ENCODE measurements around the gene SYNPR. TPM values are rescaled to one million over a fixed set of nuclear protein-coding genes. Genes with fewer than 3 reads are reported as not detected.

Gene SYNPR
- total RNA-seq, 1 experiment from 2014 or later, result not detected

GRCh38 chr3:63450023-63450422 lies 171.9 kb downstream of the SYNPR start:
- H3K27me3 ChIP-seq, result no peaks in the 10 kb centered on the region
- H3K27ac ChIP-seq, result no peak overlapping the region
- no peaks in the 10 kb centered on the region for H3K4me1 ChIP-seq

GRCh38 chr3:63450634-63451363 lies 172.7 kb downstream of the SYNPR start:
- no peak overlapping the region for H3K4me3 ChIP-seq
- no peaks in the 10 kb centered on the region for H3K4me1 ChIP-seq
- H3K27ac ChIP-seq, result no peak overlapping the region
- no peaks in the 10 kb centered on the region for H3K36me3 ChIP-seq
- DNase-seq, result no peak
- no peaks in the 10 kb centered on the region for H3K27me3 ChIP-seq
- no peaks in the 10 kb centered on the region for H3K9me3 ChIP-seq (replicated peaks)

More at GRCh38 chr3:63450023-63450422, 171.9 kb downstream of the SYNPR start:
- no peaks in the 10 kb centered on the region for H3K9me3 ChIP-seq (replicated peaks)
- no peak for DNase-seq
- H3K4me3 ChIP-seq, result no peak overlapping the region
- no peaks in the 10 kb centered on the region for H3K36me3 ChIP-seq

GRCh38 chr3:63456901-63457300 lies 178.8 kb downstream of the SYNPR start:
- Histone ChIP-seq H3K4me3 (no peak overlapping the region), H3K9me3 (replicated peaks) (no peaks in the 10 kb centered on the region), H3K27ac (no peak overlapping the region), H3K27me3 (no peaks in the 10 kb centered on the region), H3K36me3 (no peaks in the 10 kb centered on the region), H3K4me1 (no peaks in the 10 kb centered on the region)
- no peak for DNase-seq

- no peak overlapping the region for H3K27ac ChIP-seq
- H3K27me3 ChIP-seq, result no peaks in the 10 kb centered on the region
- H3K4me1 ChIP-seq, result no peaks in the 10 kb centered on the region
- no peaks in the 10 kb centered on the region for H3K9me3 ChIP-seq (replicated peaks)
- H3K4me3 ChIP-seq, result no peak overlapping the region
- DNase-seq, result no peak
- no peaks in the 10 kb centered on the region for H3K36me3 ChIP-seq
These were observed 180.3 kb downstream of the SYNPR start for GRCh38 chr3:63458405-63458804.

DNA sequence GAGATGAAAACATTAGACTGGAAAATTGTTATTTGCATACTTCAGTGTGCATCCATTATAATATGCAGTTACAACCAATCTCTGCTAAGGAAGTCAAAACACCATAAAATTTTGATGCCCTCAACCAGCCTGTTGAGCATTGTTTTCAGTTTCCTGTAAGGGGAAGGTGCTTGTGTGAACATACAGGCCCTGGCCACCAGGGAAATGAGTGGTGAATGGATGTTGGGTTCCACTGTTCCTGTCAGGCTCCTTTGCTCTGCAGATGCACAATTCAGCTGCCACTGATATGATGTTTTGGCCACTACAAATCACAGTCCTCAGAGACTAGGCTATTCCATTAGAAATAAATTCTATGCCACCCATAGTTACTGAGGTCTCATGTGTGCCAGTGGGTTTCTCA lies 184.6 kb downstream of the SYNPR start:
- H3K27ac ChIP-seq, result no peak overlapping the region
- no peak overlapping the region for H3K4me3 ChIP-seq
- no peak for DNase-seq
- no peaks in the 10 kb centered on the region for H3K27me3 ChIP-seq
- H3K4me1 ChIP-seq, result no peaks in the 10 kb centered on the region
- no peaks in the 10 kb centered on the region for H3K36me3 ChIP-seq
- no peaks in the 10 kb centered on the region for H3K9me3 ChIP-seq (replicated peaks)

GRCh38 chr3:63467392-63467791 lies 189.3 kb downstream of the SYNPR start:
- Histone ChIP-seq H3K9me3 (replicated peaks) (no peaks in the 10 kb centered on the region), H3K4me3 (no peak overlapping the region), H3K4me1 (no peaks in the 10 kb centered on the region), H3K27me3 (no peaks in the 10 kb centered on the region), H3K36me3 (no peaks in the 10 kb centered on the region), H3K27ac (no peak overlapping the region)
- peak in 1 of 2 experiments; percentile 23 for DNase-seq

- H3K27me3 ChIP-seq, result no peaks in the 10 kb centered on the region
- H3K9me3 ChIP-seq (replicated peaks), result no peaks in the 10 kb centered on the region
- no peak overlapping the region for H3K27ac ChIP-seq
- no peaks in the 10 kb centered on the region for H3K36me3 ChIP-seq
- H3K4me3 ChIP-seq, result no peak overlapping the region
- H3K4me1 ChIP-seq, result no peaks in the 10 kb centered on the region
- no peak for DNase-seq
These were observed 192.6 kb downstream of the SYNPR start for GRCh38 chr3:63470745-63471144.

DNA sequence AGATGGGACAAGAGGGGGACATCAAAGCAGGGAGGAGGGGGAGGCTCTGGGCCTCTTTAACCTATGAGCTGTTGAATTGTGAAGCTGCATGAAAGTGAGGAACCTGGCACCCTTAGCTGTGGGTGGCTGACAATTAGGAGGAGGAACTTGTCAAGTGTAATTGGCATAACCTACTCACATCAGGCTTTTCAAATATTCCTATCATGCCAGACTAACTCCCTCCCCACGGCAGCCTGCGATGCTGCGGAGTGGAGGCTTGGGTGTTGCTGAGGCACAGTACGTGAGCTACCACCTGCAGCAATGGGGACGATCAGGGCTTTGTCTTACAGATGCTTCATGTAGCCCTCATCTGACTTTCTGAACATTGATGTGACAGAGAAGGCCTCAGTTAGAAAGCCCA lies 193.7 kb downstream of the SYNPR start:
- no peak overlapping the region for H3K4me3 ChIP-seq
- H3K27me3 ChIP-seq, result no peaks in the 10 kb centered on the region
- H3K36me3 ChIP-seq, result no peaks in the 10 kb centered on the region
- no peaks in the 10 kb centered on the region for H3K9me3 ChIP-seq (replicated peaks)
- no peak overlapping the region for H3K27ac ChIP-seq
- H3K4me1 ChIP-seq, result no peaks in the 10 kb centered on the region
- DNase-seq, result no peak

- H3K36me3 ChIP-seq, result no peaks in the 10 kb centered on the region
- no peak for DNase-seq
These were observed 195.6 kb downstream of the SYNPR start for GRCh38 chr3:63473641-63474166.

GRCh38 chr3:63474828-63475518 lies 196.9 kb downstream of the SYNPR start:
- Histone ChIP-seq H3K9me3 (replicated peaks) (no peaks in the 10 kb centered on the region), H3K4me3 (no peak overlapping the region), H3K4me1 (no peaks in the 10 kb centered on the region), H3K36me3 (no peaks in the 10 kb centered on the region), H3K27ac (no peak overlapping the region), H3K27me3 (no peaks in the 10 kb centered on the region)
- no peak for DNase-seq

More at GRCh38 chr3:63473641-63474166, 195.6 kb downstream of the SYNPR start:
- Histone ChIP-seq H3K27me3 (no peaks in the 10 kb centered on the region), H3K4me1 (no peaks in the 10 kb centered on the region), H3K4me3 (no peak overlapping the region), H3K9me3 (replicated peaks) (no peaks in the 10 kb centered on the region), H3K27ac (no peak overlapping the region)

DNA sequence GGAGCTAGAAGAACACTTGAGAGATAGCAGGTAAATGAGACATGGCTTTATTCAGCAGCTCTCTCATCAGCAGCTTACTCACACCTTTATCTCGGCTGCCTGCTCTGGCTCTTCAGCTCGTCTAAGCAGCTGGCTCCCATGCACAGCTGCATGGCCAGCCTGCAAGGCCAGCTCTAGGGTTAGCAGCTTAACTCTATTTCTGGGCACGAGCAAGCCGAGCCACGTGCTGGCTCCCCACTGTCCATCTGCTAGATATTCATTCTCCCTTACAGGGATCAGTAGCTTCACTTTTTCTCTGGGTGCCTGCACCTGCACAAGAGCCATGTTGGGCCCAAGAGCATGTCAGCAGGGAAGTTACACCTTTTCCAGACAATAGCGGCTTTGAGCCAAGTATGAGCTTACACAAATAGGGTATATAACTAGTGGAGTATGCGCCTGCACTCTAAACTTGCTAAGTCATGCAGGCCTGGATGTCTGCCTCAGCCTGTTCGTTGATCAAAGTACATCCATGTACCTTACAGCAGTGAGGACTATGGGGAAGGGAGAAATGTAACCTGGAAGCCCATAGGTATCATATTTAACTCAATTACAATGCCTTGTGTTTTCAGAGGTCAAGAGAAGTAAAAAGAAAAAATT lies 199.5 kb downstream of the SYNPR start:
- Histone ChIP-seq H3K9me3 (replicated peaks) (no peaks in the 10 kb centered on the region), H3K36me3 (no peaks in the 10 kb centered on the region), H3K4me3 (no peak overlapping the region), H3K4me1 (no peaks in the 10 kb centered on the region), H3K27ac (no peak overlapping the region), H3K27me3 (no peaks in the 10 kb centered on the region)
- peak in 1 of 2 experiments; percentile 0 for DNase-seq

DNA sequence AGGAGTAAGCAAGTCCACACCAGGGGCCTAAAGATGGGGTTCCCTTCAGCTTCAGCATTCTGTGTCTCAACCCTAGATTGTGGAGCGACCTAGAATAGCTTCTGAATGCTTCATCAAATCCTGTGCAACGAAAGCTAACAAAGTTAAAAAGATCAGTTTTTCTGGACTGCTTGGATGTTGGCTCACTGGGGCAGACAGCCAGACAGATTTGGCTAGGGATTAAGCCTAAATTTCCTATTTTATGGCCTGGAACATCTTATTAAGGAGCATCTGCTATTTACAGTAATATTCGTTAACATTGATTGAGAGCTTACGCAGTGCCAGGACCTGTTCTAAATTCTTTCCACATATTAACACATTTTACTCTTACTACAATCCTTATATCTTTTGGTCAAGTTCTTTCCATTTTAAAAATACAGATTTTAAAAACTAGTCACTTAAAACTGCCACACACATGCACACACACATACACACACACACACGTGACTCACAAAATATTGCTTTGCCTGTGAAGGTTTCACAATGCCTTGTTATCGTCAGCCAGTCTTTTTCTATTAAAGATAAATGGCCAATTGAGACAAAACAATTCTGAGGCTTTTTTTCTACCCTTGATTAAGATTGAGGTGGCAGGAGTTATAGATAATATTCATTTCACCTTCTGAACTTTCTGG lies 201.0 kb downstream of the SYNPR start:
- H3K4me3 ChIP-seq, result no peak overlapping the region
- no peak for DNase-seq
- H3K27me3 ChIP-seq, result no peaks in the 10 kb centered on the region
- no peaks in the 10 kb centered on the region for H3K9me3 ChIP-seq (replicated peaks)
- H3K4me1 ChIP-seq, result no peaks in the 10 kb centered on the region
- H3K27ac ChIP-seq, result no peak overlapping the region
- H3K36me3 ChIP-seq, result no peaks in the 10 kb centered on the region

DNA sequence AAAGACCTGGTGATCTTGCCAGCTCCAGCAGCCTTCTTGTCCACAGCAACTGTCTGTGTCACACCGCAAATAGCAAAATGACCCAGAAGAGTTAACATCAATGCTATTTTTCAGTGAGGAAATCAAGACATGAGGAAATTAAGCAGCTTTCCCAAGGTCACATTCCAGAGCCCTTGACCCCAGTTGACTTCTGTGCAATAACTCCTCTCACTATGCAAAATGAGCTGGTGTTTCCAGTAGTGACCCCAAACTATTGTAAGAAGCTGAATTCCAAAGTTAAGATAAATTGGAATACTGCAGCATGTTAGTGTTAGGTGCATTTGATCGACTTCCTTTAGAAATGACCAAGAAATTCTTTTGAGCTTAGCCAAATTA lies 201.5 kb downstream of the SYNPR start:
- H3K27ac ChIP-seq, result no peak overlapping the region
- H3K4me1 ChIP-seq, result no peaks in the 10 kb centered on the region
- H3K27me3 ChIP-seq, result no peaks in the 10 kb centered on the region
- no peak overlapping the region for H3K4me3 ChIP-seq
- no peaks in the 10 kb centered on the region for H3K36me3 ChIP-seq
- no peak for DNase-seq
- H3K9me3 ChIP-seq (replicated peaks), result no peaks in the 10 kb centered on the region

DNA sequence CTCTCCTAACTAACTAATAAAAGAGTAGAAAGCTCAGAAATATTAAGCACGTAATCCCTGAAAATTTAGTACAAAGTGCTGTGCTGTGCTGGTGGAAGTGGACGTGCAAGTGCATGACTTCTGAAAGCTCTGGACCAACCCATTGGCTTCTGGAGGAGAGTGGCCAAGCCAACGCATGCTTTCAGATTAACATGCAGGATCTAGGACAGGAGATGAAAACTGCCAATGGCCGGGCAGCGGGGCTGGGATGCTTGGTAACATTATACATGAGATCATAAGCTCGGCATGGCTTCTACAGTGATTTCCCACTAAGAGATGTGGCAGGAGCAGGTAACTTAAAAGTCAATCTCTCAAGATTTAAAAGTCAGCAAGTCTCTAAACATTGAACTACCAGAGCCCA lies 203.5 kb downstream of the SYNPR start:
- Histone ChIP-seq H3K4me1 (no peaks in the 10 kb centered on the region), H3K4me3 (no peak overlapping the region), H3K9me3 (replicated peaks) (no peaks in the 10 kb centered on the region), H3K27ac (no peak overlapping the region), H3K36me3 (no peaks in the 10 kb centered on the region), H3K27me3 (no peaks in the 10 kb centered on the region)
- no peak for DNase-seq

- no peaks in the 10 kb centered on the region for H3K9me3 ChIP-seq (replicated peaks)
- H3K36me3 ChIP-seq, result no peaks in the 10 kb centered on the region
- H3K27ac ChIP-seq, result no peak overlapping the region
- H3K4me3 ChIP-seq, result no peak overlapping the region
- H3K4me1 ChIP-seq, result no peaks in the 10 kb centered on the region
- no peaks in the 10 kb centered on the region for H3K27me3 ChIP-seq
- DNase-seq, result no peak
These were observed 204.2 kb downstream of the SYNPR start for GRCh38 chr3:63482341-63482740.
